IMR-90 (cell line): ENCODE data around the gene EIF2S1. TPM values are rescaled to one million over a fixed set of nuclear protein-coding genes. Genes with fewer than 3 reads are reported as not detected.

ENCODE experiments used
- ATAC-seq: fragments of 200-7000 bp; cut with Tn5 transposase; 2 replicates; pipeline ENCODE4 v1.9.1; 2020; ENCODE audit warnings: low read depth, mild to moderate bottlenecking, moderate library complexity
- BruUV-seq: library from RNA; stranded (reverse); fragments of 400-500 nt; replicated peaks from 2 replicates; lab custom pipeline; 2021; lab: Mats Ljungman, UMichigan
- CTCF ChIA-PET: fragments of 300-600 bp; formaldehyde crosslinking; extraction: SDS; loops from one replicate; lab custom pipeline; 2021; ENCODE audit warnings: antibody characterized with exemption; lab: Yijun Ruan, JAX
- POLR2A ChIA-PET: fragments of 300-600 bp; sonication (Branson Sonifier 250); formaldehyde crosslinking; loops from one replicate; lab custom pipeline; 2022; ENCODE audit warnings: antibody characterized with exemption; ENCODE audit not compliant: unreplicated experiment; lab: Charles Lee
- DNase-seq: peaks from one replicate; pipeline ENCODE4 v3.0.0; 2013
- H2AFZ ChIP-seq: replicated peaks from 2 replicates; pipeline ENCODE3; 2013; ENCODE audit warnings: low read length, mild to moderate bottlenecking; ENCODE audit not compliant: poor library complexity
- H2AK5ac ChIP-seq: 2 replicates; pipeline ENCODE4 v1.6.1; 2013; ENCODE audit warnings: low read depth, low read length, inconsistent platforms
- H2AK9ac ChIP-seq: replicated peaks from 2 replicates; pipeline ENCODE3; 2013; ENCODE audit warnings: mild to moderate bottlenecking, low read depth, low read length, moderate library complexity; ENCODE audit not compliant: poor library complexity
- H2BK120ac ChIP-seq: 2 replicates; pipeline ENCODE4 v1.6.1; 2013; ENCODE audit warnings: low read depth, low read length, inconsistent platforms
- H2BK15ac ChIP-seq: 3 replicates; pipeline ENCODE4 v1.6.1; 2013; ENCODE audit warnings: low read depth, low read length, inconsistent platforms
- H2BK20ac ChIP-seq: 2 replicates; pipeline ENCODE4 v1.6.1; 2013; ENCODE audit warnings: low read depth, mild to moderate bottlenecking, inconsistent platforms, low read length, moderate library complexity
- H2BK5ac ChIP-seq: 2 replicates; pipeline ENCODE4 v1.6.1; 2013; ENCODE audit warnings: mild to moderate bottlenecking, low read depth, low read length, inconsistent platforms; ENCODE audit not compliant: poor library complexity, severe bottlenecking
- H3K14ac ChIP-seq: replicated peaks from 2 replicates; pipeline ENCODE4 v1.6.1; 2013; ENCODE audit warnings: low read depth, low read length, inconsistent platforms
- H3K18ac ChIP-seq: 2 replicates; pipeline ENCODE4 v1.6.1; 2013; ENCODE audit warnings: low read depth, low read length, control low read depth
- H3K23ac ChIP-seq: 2 replicates; pipeline ENCODE4 v1.6.1; 2013; ENCODE audit warnings: low read depth, low read length, inconsistent platforms
- H3K27ac ChIP-seq: 2 replicates; pipeline ENCODE4 v1.5.1; 2013; ENCODE audit warnings: mild to moderate bottlenecking, control low read depth, low read length; ENCODE audit not compliant: insufficient read depth
- H3K27me3 ChIP-seq: 2 replicates; pipeline ENCODE4 v1.6.1; 2013; ENCODE audit warnings: low read length; ENCODE audit not compliant: control insufficient read depth, insufficient read depth
- H3K36me3 ChIP-seq: 2 replicates; pipeline ENCODE4 v1.6.1; 2013; ENCODE audit warnings: low read length, mixed read lengths; ENCODE audit not compliant: control insufficient read depth, insufficient read depth
- H3K4ac ChIP-seq: 2 replicates; pipeline ENCODE4 v1.6.1; 2013; ENCODE audit warnings: low read depth, low read length, inconsistent platforms
- H3K4me1 ChIP-seq: 2 replicates; pipeline ENCODE4 v1.6.1; 2013; ENCODE audit warnings: low read length, mixed read lengths; ENCODE audit not compliant: control insufficient read depth, insufficient read depth
- H3K4me2 ChIP-seq: 2 replicates; pipeline ENCODE4 v1.6.1; 2013; ENCODE audit warnings: low read depth, mild to moderate bottlenecking, control low read depth, low read length, moderate library complexity
- H3K4me3 ChIP-seq: 2 replicates; pipeline ENCODE4 v1.5.1; 2013; ENCODE audit warnings: low read depth, mild to moderate bottlenecking, control low read depth, low read length, moderate library complexity; ENCODE audit not compliant: insufficient read depth
- H3K56ac ChIP-seq: 2 replicates; pipeline ENCODE4 v1.6.1; 2013; ENCODE audit warnings: low read length, inconsistent platforms; ENCODE audit not compliant: insufficient read depth; ENCODE audit errors: extremely low read depth
- H3K79me1 ChIP-seq, 2 experiments: 2 replicates each; pipeline ENCODE4 v1.6.1; 2013; ENCODE audit warnings: low read length in 2 of 2, inconsistent platforms in 1 of 2, low read depth in 1 of 2
- H3K9ac ChIP-seq: 2 replicates; pipeline ENCODE4 v1.6.1; 2013; ENCODE audit warnings: low read depth, low read length, control low read depth
- H3K9me1 ChIP-seq: 2 replicates; pipeline ENCODE4 v1.6.1; 2013; ENCODE audit warnings: low read length, inconsistent platforms; ENCODE audit not compliant: insufficient read depth
- H3K9me3 ChIP-seq: 2 replicates; pipeline ENCODE4 v1.6.1; 2013; ENCODE audit warnings: low read length; ENCODE audit not compliant: control insufficient read depth, insufficient read depth
- H4K20me1 ChIP-seq: 2 replicates; pipeline ENCODE4 v1.6.1; 2013; ENCODE audit warnings: low read length, inconsistent platforms; ENCODE audit not compliant: insufficient read depth
- H4K5ac ChIP-seq: 2 replicates; pipeline ENCODE4 v1.6.1; 2013; ENCODE audit warnings: mild to moderate bottlenecking, low read depth, low read length, control low read depth
- H4K8ac ChIP-seq, 2 experiments: 2 replicates each; pipeline ENCODE4 v1.6.1; 2013; ENCODE audit warnings: low read depth in 2 of 2, low read length in 2 of 2, control low read depth in 1 of 2, inconsistent platforms in 1 of 2
- H4K91ac ChIP-seq: 2 replicates; pipeline ENCODE4 v1.6.1; 2013; ENCODE audit warnings: low read depth, low read length, inconsistent platforms; ENCODE audit not compliant: insufficient read depth
- BHLHE40 ChIP-seq: fragments of 150-350 bp; IDR thresholded peaks from 2 replicates; pipeline ENCODE4 v1.6.1; 2016; ENCODE audit warnings: mild to moderate bottlenecking, low read depth, low read length
- CEBPB ChIP-seq: IDR thresholded peaks from 2 replicates; pipeline ENCODE4 v1.6.1; 2012; ENCODE audit warnings: low read depth, low read length, improper control_type of control experiment
- CHD1 ChIP-seq: IDR thresholded peaks from 2 replicates; pipeline ENCODE4 v1.6.1; 2012; ENCODE audit warnings: low read depth, low read length, improper control_type of control experiment
- CTCF ChIP-seq: conservative IDR thresholded peaks from 2 replicates; pipeline ENCODE4 v1.5.1; 2012; ENCODE audit warnings: mild to moderate bottlenecking, low read depth, low read length, improper control_type of control experiment
- ELK1 ChIP-seq: fragments of 150-350 bp; IDR thresholded peaks from 2 replicates; pipeline ENCODE4 v1.6.1; 2016; ENCODE audit warnings: low read depth, mild to moderate bottlenecking, low read length, moderate library complexity, borderline replicate concordance
- FOS ChIP-seq: fragments of 150-350 bp; IDR thresholded peaks from 2 replicates; pipeline ENCODE4 v1.6.1; 2016; ENCODE audit warnings: low read depth, low read length
- MAFK ChIP-seq: IDR thresholded peaks from 2 replicates; pipeline ENCODE4 v1.6.1; 2012; ENCODE audit warnings: low read depth, low read length, improper control_type of control experiment
- MAZ ChIP-seq: IDR thresholded peaks from 2 replicates; pipeline ENCODE4 v1.6.1; 2012; ENCODE audit warnings: low read depth, mild to moderate bottlenecking, low read length, improper control_type of control experiment, moderate library complexity, borderline replicate concordance
- MXI1 ChIP-seq: IDR thresholded peaks from 2 replicates; pipeline ENCODE4 v1.6.1; 2012; ENCODE audit warnings: low read depth, mild to moderate bottlenecking, low read length, moderate library complexity, borderline replicate concordance
- NFE2L2 ChIP-seq: fragments of 150-350 bp; IDR thresholded peaks from 2 replicates; pipeline ENCODE4 v1.6.1; 2016; ENCODE audit warnings: low read depth, mild to moderate bottlenecking, low read length
- POLR2A ChIP-seq: IDR thresholded peaks from 2 replicates; pipeline ENCODE4 v1.6.1; 2012; ENCODE audit warnings: mild to moderate bottlenecking, low read depth, low read length
- SMC3 ChIP-seq: fragments of 150-350 bp; IDR thresholded peaks from 2 replicates; pipeline ENCODE4 v1.6.1; 2016; ENCODE audit warnings: low read depth, mild to moderate bottlenecking, antibody characterized with exemption, low read length, moderate library complexity
- WGBS, 2 experiments: methylation state at CpG; one replicate each; pipeline versions ENCODE4 v1.1.5 to v1.1.7; 2013; ENCODE audit warnings: missing lambda C conversion rate in 2 of 2; ENCODE audit not compliant: insufficient read length in 1 of 2; ENCODE audit errors: extremely low coverage in 2 of 2; 5-methylcytosine and 5-hydroxymethylcytosine counted together
- dilution Hi-C: fragments of 300-500 bp; cut with HindIII; formaldehyde crosslinking; loops from one replicate; pipeline ENCODE4 v1.14.3; 2018; ENCODE audit warnings: low sequenced_read_pairs; ENCODE audit not compliant: unreplicated experiment
- in situ Hi-C: fragments of 300-500 bp; cut with MboI; formaldehyde crosslinking; loops from 3 replicates; pipeline ENCODE4 v1.14.3; 2019; ENCODE audit warnings: low sequenced_read_pairs, inconsistent platforms, mixed read lengths
- intact Hi-C: fragments of 100-400 bp; cut with micrococcal nuclease; formaldehyde crosslinking; loops from 2 replicates; pipeline ENCODE4 v1.10.0; 2022
- polyA plus RNA-seq, 3 experiments: library from polyadenylated mRNA; depleted of rRNA; stranded (reverse); fragments of >200 nt; gene quantifications; 2 replicates each; pipeline ENCODE4 v1.2.3, GENCODE V29; 2012; ENCODE audit warnings: low replicate concordance in 1 of 3
- total RNA-seq: library from RNA; depleted of rRNA; stranded (reverse); fragments of >200 nt; gene quantifications from 2 replicates; pipeline ENCODE4 v1.2.3, GENCODE V29; 2012
- TF ChIP-seq, protein P1 (sequence below): fragments of 150-350 bp; IDR thresholded peaks from 2 replicates; pipeline ENCODE4 v1.6.1; 2017; ENCODE audit warnings: mild to moderate bottlenecking, antibody characterized with exemption, low read length, low read depth

Gene EIF2S1
- total and polyA plus RNA-seq, 2 of the 4 experiments (the other 2 are of a cell fraction): 57.9 to 125 TPM

DNA sequence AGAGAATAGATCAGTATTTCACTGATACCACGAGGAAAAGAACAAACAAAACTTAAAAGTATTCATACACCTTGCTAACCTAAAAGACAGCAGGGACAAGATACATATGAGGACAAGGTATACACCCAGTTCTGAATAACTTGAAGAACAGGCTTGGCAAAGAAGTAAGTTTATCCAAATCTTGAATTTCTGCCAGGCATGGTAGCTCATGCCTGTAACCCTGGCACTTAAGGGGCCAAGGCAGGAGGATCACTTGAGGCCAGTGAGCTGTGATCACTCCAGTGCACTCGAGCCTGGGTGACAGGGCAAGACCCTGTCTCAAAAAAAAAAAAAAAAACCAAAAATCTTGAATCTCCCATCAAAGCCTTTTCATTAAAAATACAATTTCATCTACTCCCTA is 25.0 kb downstream of the EIF2S1 start:
- no TSS peak for BruUV-seq
- Histone ChIP-seq H3K18ac (no peak overlapping the region), H3K4ac (no peak overlapping the region), H3K9ac (no peak overlapping the region), H2BK5ac (no peak overlapping the region), H2BK15ac (no peak overlapping the region), H3K9me1 (no peaks in the 10 kb centered on the region), H3K56ac (no peak overlapping the region), H3K36me3 (peaks cover 22% of the 10 kb centered on the region), H2AK5ac (no peak overlapping the region), H3K9me3 (no peaks in the 10 kb centered on the region), H3K27ac (no peak overlapping the region), H3K79me1 (no peaks in the 10 kb centered on the region), H4K5ac (no peak overlapping the region), H2BK120ac (no peak overlapping the region), H4K20me1 (no peaks in the 10 kb centered on the region), H2AFZ (no peak overlapping the region), H3K4me2 (no peak overlapping the region), H4K91ac (no peak overlapping the region), H3K23ac (no peak overlapping the region), H3K27me3 (no peaks in the 10 kb centered on the region), H3K14ac (no peak overlapping the region), H4K8ac (no peak overlapping the region), H3K4me3 (no peak overlapping the region), H3K4me1 (no peaks in the 10 kb centered on the region), H2BK20ac (no peak overlapping the region), H2AK9ac (no peak overlapping the region)
- ATAC-seq (no peak), DNase-seq (no peak)
- WGBS, 2 experiments: no CpG with 5 or more reads among the region's 2 CpGs
- no peak for TF ChIP-seq MXI1
- no peak for TF ChIP-seq CEBPB
- no peak for TF ChIP-seq POLR2A
- no peak for TF ChIP-seq MAFK
- no peak for TF ChIP-seq MAZ
- TF ChIP-seq CHD1: no peak
- no peak for TF ChIP-seq CTCF
- TF ChIP-seq SMC3: no peak
- no peak for TF ChIP-seq NFE2L2
- TF ChIP-seq BHLHE40: no peak
- TF ChIP-seq, protein P1, sequence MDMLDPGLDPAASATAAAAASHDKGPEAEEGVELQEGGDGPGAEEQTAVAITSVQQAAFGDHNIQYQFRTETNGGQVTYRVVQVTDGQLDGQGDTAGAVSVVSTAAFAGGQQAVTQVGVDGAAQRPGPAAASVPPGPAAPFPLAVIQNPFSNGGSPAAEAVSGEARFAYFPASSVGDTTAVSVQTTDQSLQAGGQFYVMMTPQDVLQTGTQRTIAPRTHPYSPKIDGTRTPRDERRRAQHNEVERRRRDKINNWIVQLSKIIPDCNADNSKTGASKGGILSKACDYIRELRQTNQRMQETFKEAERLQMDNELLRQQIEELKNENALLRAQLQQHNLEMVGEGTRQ: no peak
- TF ChIP-seq FOS: no peak
- no peak for TF ChIP-seq ELK1
- CTCF ChIA-PET: interaction anchor here (1.3 kb wide), 1 partner anchor 186 kb away, joined by 3 read pairs; no protein-coding TSS in a partner anchor
- dilution Hi-C loops (no loop called here), in situ Hi-C loops (no loop called here), intact Hi-C loops (no loop called here)
- POLR2A ChIA-PET: no interaction called here
